Embryonic facial prominence (tissue), 1 donor: ENCODE measurements around the gene DBI.
"Not testable (repeated sequence)": the region's sequence is repeated elsewhere in the genome, so short reads cannot be mapped to it uniquely, and the experiment has no call there.

ENCODE experiments used
- DNase-seq: peaks from one replicate; pipeline ENCODE4 v3.0.0-alpha.2; 2016; ENCODE audit errors: extremely low spot score

DBI gene

DNA sequence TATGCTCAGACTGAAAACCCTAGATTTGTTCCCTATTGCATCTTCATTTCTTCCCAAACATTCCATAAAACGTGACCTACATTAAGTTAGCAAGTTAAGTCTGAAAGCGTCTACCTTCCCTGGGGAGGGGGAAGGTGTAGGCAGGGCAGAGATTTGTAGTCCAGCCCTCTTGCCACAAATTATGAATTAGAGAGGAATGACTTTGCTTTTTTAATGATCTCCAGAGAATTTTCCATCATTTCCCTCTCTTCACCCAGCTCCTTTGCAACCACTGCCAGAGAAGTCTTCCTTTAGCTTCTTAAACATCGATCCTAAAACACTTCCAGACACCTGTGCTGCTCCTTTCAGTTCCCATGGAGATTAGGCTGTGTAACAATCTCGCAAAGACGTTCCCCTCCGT is 1.3 kb upstream of the DBI start:
- DNase-seq: no peak

DNA sequence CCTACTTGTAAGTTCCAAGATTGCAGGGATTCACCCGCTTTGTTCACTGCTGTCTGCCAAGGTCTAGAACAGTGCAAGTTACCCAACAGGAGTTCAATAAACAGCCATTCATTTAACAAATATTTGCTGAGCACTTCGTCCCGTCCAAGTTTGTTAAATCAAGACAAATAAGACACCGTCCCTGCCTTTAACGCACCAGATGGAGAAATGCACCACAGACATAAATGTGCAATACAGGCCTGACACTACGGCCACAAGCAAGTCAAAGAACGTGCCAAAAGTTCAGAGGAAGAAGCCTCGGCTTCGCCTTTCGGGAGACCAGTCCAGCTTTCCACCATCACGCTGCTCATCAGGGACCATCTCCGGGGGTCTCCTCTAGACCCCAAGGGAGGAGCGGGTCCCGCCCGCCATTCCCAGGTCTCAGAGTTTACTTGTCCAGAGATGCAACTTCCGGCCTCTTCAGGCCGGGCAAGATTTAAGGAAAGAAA is 572 bp upstream of the DBI start:
- no peak for DNase-seq

DNA sequence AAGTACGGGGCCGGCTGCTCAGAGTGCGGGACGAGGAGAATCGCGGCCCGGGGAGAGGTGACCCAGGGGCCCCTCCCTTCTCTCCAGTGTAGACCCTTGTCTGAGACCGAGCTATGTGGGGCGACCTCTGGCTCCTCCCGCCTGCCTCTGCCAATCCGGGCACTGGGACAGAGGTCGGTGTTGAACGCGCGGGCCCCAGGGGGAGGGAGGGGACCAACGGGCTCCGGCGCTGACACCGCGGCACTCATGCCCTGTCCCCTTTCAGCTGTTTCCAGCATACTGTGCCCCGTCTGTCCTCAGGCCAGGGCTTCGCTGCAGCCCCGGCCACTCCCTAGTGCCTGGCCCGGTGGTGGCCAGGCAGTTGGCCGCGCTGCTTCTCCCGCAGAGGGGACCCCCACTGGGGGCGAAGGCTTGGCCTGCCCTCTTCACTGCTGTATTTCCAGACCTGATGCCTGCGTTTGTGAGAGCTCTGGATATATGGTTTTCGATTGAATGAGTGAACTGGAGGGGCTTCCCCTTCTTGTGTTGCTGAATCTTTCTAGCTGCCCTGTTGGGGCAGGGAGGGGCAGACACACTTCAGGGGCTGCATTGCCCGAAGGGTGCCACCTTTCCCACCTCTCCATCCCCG is 809 bp downstream of the DBI start:
- no peak for DNase-seq

DNA sequence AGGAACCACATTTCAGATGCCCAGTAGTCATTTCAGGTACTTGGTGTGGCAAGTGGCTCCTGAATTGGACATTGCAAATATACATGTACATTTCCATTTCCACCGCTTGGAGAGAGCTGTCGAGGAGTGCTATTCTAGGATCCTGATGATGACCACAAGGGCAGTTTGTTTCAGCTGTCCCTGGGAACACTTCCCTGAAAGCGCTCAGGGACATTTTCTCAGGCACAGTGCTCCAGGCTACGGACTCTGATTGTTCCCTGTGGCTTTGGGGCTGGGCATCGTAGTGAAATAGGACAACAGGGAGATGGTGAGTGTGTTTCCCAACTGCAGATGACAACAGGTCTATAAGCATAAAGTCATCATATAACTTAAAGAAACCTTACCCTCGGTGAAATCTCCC is 3.1 kb downstream of the DBI start:
- no peak for DNase-seq

DNA sequence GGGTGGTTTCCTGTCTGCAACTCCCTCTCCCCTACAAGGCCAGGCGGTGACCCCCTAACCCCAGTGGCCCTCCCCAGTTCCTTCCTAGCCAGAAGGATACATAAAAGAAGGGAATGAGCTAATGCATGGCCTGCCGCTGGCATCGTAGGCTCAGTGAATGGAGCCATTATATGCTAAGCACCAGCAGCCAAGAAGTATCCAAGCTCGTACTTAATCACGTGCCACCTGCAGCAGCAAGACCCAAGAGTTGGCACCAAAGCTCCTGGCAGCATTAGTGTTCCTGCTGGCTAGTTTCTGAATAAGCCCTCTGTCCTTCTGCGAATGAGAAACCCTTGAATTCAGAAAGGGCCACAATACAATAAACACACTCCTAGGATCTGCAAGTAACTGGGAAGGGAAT is 4.3 kb downstream of the DBI start:
- DNase-seq: no peak

DNA sequence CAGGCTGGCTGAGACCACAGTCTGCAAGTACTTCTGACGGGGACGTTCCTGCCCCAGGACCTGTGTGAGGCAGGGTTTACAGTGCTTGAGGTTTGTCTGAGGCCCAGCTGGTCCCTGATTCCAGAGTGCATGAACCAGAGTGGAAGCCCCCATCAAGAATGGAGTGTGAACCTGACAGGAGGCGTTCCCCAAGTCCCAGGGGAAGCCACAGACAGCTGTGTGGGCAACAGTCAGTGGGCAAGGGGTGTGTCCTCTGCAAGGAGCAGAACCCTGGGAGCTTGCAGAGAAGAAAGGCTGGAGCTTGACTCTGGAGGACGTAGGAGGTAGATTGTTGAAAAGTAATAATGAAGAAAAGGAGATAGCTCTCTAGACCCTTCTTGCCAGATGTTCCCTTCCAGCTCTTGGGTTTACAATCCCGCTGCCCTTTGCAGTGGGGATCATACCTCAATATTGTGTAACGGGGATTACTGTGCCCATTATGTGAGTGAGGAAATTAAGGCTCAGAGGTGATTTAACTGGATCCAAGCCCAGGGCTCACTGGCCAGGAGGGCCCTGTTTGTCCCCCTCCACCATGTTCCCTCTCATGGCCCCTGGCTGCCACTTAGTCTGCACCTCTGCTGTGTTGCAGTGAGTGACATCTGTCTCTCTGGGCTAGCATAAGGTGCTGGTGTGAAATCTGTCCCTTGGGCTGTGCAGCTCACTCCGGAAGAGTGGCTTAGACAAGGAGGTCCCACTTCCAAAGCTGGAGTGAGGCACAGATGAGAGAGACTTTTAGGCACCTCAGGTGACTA is 6.2 kb downstream of the DBI start:
- DNase-seq: no peak

DNA sequence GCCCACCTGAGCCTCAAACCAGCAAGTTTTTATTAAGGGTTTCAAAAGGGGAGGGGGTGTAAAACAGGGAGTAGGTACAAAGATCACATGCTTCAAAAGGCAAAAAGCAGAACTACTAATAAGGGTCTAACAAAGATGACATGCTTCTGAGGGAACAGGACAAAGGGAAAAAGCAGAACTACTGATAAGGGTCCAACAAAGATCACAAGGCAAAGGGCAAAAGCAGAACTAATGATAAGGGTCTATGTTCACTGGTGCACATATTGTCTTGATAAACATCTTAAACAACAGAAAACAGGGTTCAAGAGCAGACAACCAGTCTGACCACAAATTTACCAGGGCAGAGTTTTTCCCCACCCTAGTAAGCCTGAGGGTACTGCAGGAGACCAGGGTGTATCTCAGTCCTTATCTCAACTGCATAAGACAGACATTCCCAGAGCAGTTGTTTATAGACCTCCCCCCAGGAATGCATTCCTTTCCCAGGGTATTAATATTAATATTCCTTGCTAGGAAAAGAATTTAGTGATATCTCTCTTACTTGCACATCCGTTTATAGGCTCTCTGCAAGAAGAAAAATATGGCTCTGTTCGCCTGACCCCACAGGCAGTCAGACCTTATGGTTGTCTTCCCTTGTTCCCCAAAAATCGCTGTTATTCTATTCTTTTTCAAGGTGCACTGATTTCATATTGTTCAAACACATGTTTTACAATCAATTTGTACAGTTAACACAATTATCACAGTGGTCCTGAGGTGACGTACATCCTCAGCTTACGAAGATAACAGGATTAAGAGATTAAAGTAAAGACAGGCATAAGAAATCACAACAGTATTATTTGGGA is 7.3 kb downstream of the DBI start:
- not testable (repeated sequence) for DNase-seq

DNA sequence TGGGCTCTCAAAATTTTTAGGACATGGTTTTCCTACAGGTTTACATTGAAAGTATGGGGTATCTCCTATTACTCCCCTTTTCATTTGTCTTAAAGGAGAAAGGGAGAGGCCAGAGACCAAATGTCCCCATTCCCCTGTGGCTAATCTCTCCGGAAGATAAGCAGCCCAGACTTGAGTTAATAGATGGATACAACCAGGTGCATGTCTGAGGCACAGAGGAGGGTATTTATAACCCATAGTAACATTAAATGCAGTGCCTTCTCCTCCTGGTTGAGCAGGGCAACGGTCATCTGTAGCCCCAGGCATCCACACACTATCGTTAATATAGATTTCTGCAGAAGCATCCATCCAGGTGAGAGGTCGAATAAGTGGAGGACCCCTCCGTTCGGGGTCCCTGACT is 9.6 kb downstream of the DBI start:
- not testable (repeated sequence) for DNase-seq

DNA sequence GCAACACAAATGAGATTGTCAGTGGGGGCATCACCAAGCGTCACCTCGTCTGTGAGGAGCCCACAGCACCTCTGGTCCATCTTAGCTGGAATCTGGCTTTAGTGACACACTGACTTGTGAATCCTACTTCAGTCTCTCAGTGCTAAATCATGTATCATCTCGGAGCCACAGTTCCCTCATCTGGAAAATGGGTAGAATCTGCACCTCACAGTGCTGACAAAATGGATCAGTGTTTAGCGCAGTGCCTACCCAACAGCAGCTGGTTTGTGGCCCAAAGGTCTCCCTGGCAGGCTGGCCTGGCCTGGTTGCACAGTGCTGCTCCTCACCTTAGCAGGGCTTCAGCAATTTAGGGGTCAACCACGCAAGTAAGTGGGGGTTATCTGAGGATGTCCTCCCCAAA is 10.0 kb downstream of the DBI start:
- no peak for DNase-seq

DNA sequence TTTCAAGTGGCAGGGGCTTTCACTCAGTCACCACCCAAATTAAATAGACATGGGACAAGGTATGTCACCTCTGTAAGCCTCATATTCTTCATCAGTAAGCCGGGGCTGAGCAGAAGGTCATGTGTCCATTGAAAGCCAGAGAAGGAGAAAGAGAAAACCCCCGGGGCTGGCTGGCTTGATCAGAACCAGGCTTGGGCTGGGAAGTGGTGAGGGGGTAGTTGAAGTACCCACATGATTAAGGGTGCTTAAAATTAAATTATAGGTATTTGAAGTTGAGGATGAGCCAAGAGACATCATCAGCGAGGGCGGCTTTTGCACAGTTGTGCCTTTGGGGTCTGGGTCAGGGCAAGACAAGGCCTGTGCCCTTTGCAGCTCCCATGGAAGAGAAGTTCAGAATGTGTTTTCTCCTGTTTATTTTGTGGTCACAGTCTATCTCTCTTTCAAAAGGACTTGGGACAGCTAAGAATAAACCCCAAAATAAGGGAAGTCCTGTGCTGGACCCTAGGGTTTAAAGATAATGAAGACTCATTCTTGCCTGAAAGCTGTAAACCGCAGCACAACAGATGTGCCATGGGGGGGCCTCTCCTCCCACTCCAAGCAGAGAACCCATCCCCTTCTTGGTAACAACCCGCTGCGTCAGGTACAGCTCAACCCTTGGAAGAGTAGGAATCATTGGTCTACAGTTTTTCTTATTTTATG is 10.7 kb downstream of the DBI start:
- no peak for DNase-seq

DNA sequence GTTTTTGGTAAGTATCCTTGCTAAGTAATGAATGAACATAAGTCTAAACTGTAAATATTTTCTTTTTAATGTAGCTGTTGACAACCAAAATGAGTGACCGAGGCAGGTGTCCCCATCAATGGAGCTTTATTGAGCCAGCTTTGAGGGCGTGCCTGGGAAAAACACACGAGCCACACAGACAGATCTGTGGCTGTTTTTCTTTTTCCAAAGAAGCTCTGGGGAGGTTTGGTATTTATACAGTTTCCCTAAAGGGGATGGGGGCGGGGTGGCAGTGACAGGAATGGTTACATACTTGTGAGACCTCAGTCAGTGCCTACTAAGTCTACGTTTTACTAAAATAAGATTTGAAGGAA is 11.2 kb downstream of the DBI start:
- no peak for DNase-seq

DNA sequence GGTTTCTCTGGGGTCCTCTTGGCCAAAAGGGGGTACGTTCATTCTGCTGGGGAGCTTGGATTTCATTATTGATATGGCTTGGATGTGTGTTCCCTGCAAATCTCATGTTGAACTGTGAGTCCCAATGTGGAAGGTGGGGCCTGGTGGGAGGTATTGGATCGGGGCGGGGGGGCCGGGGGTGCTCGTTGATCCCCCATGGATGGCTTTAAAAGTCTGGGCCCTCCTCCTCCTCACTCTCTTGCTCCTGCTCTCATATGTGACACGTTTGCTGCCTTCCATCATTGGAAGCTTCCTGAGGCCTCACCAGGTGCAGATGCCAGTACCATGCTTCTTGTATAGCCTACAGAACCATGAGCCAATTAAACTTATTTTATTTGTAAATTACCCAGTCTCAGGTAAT is 11.8 kb downstream of the DBI start:
- no peak for DNase-seq

DNA sequence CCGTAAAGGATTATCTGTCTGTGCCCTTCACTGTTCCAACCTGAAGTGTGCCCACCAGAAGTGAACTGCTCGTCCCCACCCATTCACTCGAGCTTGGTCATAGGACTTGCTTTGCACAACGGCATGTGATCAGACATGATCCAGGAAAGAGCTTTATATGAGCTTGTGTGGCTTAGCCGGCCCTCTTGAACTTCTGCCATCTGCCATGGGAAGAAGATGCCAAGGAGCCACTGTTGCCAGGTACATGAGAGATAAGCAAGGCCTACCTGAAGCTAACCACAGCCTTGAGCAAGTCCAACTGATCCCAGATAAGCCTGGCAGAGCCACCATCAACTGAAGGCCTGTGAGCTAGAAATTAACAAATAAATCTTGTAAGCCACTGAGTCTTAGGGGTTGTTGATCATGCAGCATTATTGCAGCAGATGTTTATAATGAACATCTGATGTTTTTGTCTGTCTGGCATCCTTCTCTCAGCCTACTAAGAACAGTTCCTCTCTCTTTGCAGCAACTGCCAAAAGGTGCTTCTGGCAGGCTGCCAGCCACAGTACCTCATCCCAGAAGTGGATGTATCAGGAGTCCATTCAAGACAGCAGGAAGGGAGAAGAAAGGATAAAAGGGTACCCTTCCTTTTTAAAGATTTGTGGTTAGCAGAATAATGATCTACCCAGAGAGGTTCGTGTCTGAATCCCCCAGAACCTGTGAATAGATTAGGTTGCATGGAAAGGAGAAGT is 16.8 kb downstream of the DBI start:
- no peak for DNase-seq

DNA sequence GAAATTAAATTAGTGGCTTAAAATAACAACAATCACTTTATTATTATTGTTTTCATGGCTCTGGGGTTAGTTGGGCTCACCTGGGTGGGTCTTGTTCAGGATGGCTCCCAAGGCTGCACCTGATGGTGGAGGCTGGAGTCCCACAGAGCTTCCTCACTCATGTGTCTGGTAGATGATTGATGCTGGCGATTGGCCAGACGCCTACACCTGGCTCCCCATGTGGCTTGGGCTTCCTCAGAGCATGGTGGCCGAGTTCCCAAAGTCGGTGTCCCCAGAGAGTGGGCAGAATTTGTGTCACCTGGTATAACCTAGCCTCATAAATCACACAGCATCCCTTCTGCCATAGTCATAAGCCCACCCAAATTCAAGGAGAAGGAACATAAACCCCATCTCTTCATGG is 18.2 kb downstream of the DBI start:
- no peak for DNase-seq

DNA sequence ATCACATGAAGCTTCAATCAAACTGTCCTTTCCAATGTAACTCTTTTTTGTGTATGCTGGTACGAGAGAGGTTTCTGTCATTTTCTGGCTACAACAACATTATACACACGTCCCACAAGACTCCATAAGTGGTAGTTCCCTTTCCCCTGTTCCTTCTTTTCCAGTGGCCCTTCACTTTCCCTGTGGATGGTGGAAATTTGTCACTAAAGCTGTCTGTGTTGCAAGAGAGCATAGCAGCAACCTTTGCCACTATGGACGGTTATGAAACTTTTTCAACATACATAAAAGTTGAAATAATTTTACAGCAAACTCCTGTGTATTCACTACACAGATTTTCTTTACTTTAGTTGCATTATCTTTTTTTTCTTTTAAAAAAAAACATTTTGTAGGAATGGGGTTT is 18.7 kb downstream of the DBI start:
- DNase-seq: no peak

DNA sequence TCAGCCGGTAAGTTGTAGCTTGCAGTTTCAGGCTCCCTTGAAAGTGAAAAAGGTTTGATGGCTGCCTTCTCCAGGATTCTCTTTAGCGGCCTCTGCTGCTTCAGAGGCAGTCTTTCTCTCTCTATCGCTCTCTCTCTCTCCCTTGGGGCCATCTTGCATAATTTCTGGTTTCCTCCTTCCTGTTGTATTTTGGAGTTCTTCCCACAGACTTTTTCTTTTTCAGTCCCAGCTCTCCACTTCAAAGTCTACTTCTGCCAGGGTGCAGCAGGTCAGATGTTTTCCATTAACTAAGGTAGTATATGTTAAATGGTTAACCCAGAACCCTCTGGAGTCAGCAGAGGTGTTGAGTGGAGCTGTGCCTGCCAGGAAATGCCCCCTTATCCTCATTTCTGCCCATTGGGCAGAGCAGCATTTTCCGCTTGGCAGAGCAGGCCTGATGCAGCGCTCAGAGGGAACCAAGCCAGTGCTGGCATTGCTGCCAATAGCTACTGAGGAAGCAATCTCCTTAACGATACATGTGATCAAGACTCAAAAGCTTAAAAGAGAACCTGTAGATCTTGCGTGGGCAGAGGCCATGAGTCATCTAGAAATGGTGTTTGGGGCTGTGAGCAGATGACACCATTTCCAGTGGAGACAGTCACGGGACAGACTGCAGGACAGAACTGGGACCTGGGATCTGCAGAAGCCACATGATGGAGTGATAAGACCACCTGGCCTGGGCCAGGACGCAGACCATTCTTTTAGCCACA is 20.8 kb downstream of the DBI start:
- DNase-seq: no peak

DNA sequence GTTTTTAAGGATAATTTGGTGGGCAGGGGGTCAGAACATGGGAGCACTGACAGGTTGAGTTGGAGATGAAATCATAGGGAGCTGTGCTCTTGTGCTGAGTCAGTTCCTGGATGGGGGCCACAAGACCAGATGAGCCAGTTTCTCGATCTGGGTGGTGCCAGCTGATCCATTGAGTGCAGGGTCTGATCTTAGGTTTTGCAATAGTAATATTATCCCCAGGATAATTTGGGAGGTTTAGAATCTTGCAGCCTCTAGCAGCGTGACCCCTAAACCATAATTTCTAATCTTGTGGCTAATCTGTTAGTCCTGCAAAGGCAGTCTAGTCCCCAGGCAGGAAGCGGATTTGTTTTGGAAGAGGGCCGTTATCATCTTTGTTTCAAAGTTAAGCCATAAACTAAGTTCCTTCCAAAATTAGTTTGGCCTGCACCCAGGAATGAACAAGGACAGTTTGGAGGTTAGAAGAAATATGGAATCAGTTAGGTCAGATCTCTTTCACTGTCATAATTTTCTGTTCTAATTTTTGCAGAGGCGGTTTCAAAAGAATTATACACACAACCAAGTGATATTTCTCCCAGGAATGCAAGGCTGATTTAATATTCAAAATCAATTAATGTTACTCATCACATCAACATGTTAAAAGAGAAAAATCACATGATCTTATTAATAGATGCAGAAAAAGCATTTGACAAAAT is 23.0 kb downstream of the DBI start:
- DNase-seq: no peak

DNA sequence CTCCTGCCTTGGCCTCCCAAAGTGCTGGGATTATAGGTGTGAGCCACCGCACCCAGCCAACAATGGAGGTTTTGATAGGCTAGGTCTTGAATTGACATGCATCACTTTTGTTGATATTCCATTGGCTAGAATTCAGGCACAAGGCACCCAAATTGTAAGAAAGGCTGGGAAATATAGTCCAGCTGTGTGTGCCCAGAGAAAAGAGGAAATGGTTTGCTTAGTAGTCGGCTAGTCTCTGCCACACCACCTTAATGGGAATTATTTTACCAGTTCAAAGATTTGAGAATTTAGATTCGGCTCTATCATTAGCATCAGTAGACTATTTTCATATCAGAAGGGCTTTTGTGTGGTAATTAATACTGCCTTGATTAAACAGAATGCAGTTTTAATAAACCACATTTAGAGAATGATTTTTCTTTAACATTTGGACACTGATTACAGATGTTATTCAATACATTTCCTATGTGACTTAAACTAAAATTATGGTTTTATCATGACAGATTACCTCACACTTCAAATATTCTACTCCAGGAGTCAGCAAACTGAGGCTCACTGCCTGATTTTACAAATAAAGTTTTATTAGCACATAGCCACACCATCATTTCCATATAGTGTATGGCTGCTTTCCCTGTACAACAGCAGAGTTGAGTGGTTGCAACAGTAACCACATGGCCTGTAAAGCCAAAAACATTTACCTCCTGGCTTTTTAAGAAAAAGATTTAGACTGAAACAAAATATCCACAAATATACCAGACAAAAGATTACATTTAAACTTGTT is 27.4 kb downstream of the DBI start:
- no peak for DNase-seq

DNA sequence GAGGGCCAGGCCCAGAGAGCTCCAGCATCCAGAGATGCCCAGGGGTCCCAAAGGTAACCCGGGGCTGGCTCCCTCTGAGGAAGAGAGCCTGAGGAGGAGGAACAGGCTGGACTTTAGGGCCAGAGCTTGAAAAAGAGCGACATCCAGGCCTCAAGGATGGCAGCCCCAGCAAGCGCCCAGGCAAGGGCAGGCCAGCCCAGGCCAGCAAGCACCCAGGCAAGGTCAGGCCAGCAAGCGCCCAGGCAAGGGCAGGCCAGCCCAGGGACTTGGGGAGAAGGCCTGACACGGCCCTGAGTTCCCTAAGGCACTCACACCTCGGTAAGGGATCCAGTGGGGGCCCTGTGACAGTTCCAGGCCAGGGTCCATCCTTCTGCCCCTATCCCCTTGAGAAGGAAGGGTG is 30.4 kb downstream of the DBI start:
- no peak for DNase-seq
